Measurements from ENCODE around the gene SCAI. TPM values are rescaled to one million over a fixed set of nuclear protein-coding genes. Genes with fewer than 3 reads are reported as not detected.
A peak's percentile ranks its signal among the peaks of the same experiment; 100 is the strongest.
"Not testable (repeated sequence)": the region's sequence is repeated elsewhere in the genome, so short reads cannot be mapped to it uniquely, and the experiment has no call there.

SCAI gene
- total RNA-seq, 1 experiment from 2014 or later: 13.0 TPM

- intact Hi-C loops (cut with micrococcal nuclease; ENCODE audit: unreplicated experiment): no loop called here
- Mint-ChIP-seq H3K36me3 (ENCODE audit: insufficient read depth, unreplicated experiment) (peaks cover 66% of the 10 kb centered on the region), H3K4me3 (ENCODE audit: unreplicated experiment) (no peak overlapping the region), H3K27ac (ENCODE audit: unreplicated experiment) (no peak overlapping the region), H3K4me1 (ENCODE audit: low read depth, unreplicated experiment) (no peaks in the 10 kb centered on the region), H3K27me3 (ENCODE audit: insufficient read depth, unreplicated experiment) (no peaks in the 10 kb centered on the region), H3K9me3 (ENCODE audit: unreplicated experiment) (no peaks in the 10 kb centered on the region)
- no peaks in the 10 kb centered on the region for H3K4me1 ChIP-seq
- no peaks in the 10 kb centered on the region for H3K27me3 ChIP-seq (replicated peaks; ENCODE audit: control insufficient read depth, insufficient read depth, low read length)
- no peak overlapping the region for H3K4me3 ChIP-seq (ENCODE audit: low read depth, low read length)
- ChIA-PET POLR2A (no interaction called here), CTCF (no interaction called here)
- no peak for TF ChIP-seq CTCF (IDR thresholded peaks at IDR 0.05; ENCODE audit: insufficient read depth in 1 of 2, low read depth in 1 of 2, low read length in 1 of 2, severe bottlenecking in 1 of 2, unreplicated experiment in 1 of 2)
- no TSS peak for BruUV-seq (replicated peaks)
- DNase-seq: no peak
- H3K36me3 ChIP-seq (ENCODE audit: control insufficient read depth, insufficient read depth, low read length): no peaks in the 10 kb centered on the region
- no peaks in the 10 kb centered on the region for H3K9me3 ChIP-seq
These were observed 26.6 kb upstream of the SCAI start for GRCh38 chr9:125169895-125170294.

- H3K4me3 Mint-ChIP-seq (ENCODE audit: unreplicated experiment): no peak overlapping the region
These were observed 23.4 kb upstream of the SCAI start for GRCh38 chr9:125166762-125167161.

GRCh38 chr9:125162891-125163290, 19.6 kb upstream of the SCAI start:
- H3K27me3 ChIP-seq (replicated peaks; ENCODE audit: control insufficient read depth, insufficient read depth, low read length); H3K4me3 ChIP-seq (ENCODE audit: low read depth, low read length); intact Hi-C loops (cut with micrococcal nuclease; ENCODE audit: unreplicated experiment); H3K36me3 ChIP-seq (ENCODE audit: control insufficient read depth, insufficient read depth, low read length); H3K27ac Mint-ChIP-seq (ENCODE audit: unreplicated experiment); H3K27me3 Mint-ChIP-seq (ENCODE audit: insufficient read depth, unreplicated experiment); POLR2A ChIA-PET; DNase-seq; H3K9me3 Mint-ChIP-seq (ENCODE audit: unreplicated experiment); CTCF ChIA-PET; H3K9me3 ChIP-seq; H3K4me3 Mint-ChIP-seq (ENCODE audit: unreplicated experiment); H3K4me1 ChIP-seq; BruUV-seq (replicated peaks): not testable (repeated sequence)
- H3K4me1 Mint-ChIP-seq (ENCODE audit: low read depth, unreplicated experiment): peaks cover 12% of the 10 kb centered on the region
- peaks cover 18% of the 10 kb centered on the region for H3K36me3 Mint-ChIP-seq (ENCODE audit: insufficient read depth, unreplicated experiment)

More at GRCh38 chr9:125166762-125167161, 23.4 kb upstream of the SCAI start:
- TF ChIP-seq CTCF (IDR thresholded peaks at IDR 0.05; ENCODE audit: insufficient read depth in 1 of 2, low read depth in 1 of 2, low read length in 1 of 2, severe bottlenecking in 1 of 2, unreplicated experiment in 1 of 2): no peak
- ChIA-PET POLR2A (no interaction called here), CTCF (no interaction called here)
- DNase-seq: no peak
- Mint-ChIP-seq H3K4me1 (ENCODE audit: low read depth, unreplicated experiment) (no peaks in the 10 kb centered on the region), H3K27ac (ENCODE audit: unreplicated experiment) (no peak overlapping the region), H3K9me3 (ENCODE audit: unreplicated experiment) (no peaks in the 10 kb centered on the region), H3K36me3 (ENCODE audit: insufficient read depth, unreplicated experiment) (peaks cover 49% of the 10 kb centered on the region), H3K27me3 (ENCODE audit: insufficient read depth, unreplicated experiment) (no peaks in the 10 kb centered on the region)
- no TSS peak for BruUV-seq (replicated peaks)
- H3K36me3 ChIP-seq (ENCODE audit: control insufficient read depth, insufficient read depth, low read length): no peaks in the 10 kb centered on the region
- no peaks in the 10 kb centered on the region for H3K4me1 ChIP-seq
- H3K4me3 ChIP-seq (ENCODE audit: low read depth, low read length): no peak overlapping the region
- intact Hi-C loops (cut with micrococcal nuclease; ENCODE audit: unreplicated experiment): no loop called here
- no peaks in the 10 kb centered on the region for H3K27me3 ChIP-seq (replicated peaks; ENCODE audit: control insufficient read depth, insufficient read depth, low read length)
- no peaks in the 10 kb centered on the region for H3K9me3 ChIP-seq

- DNase-seq: peak in 1 of 2 experiments; percentile 11
- intact Hi-C loops (cut with micrococcal nuclease; ENCODE audit: unreplicated experiment): no loop called here
- no peaks in the 10 kb centered on the region for H3K36me3 ChIP-seq (ENCODE audit: control insufficient read depth, insufficient read depth, low read length)
- no peak for TF ChIP-seq CTCF (IDR thresholded peaks at IDR 0.05; ENCODE audit: insufficient read depth in 1 of 2, low read depth in 1 of 2, low read length in 1 of 2, severe bottlenecking in 1 of 2, unreplicated experiment in 1 of 2)
- H3K36me3 Mint-ChIP-seq (ENCODE audit: insufficient read depth, unreplicated experiment): peaks cover 26% of the 10 kb centered on the region
- CTCF ChIA-PET: no interaction called here
- peaks cover 12% of the 10 kb centered on the region for H3K4me1 Mint-ChIP-seq (ENCODE audit: low read depth, unreplicated experiment)
- no peak overlapping the region for H3K4me3 ChIP-seq (ENCODE audit: low read depth, low read length)
- H3K27me3 ChIP-seq (replicated peaks; ENCODE audit: control insufficient read depth, insufficient read depth, low read length): no peaks in the 10 kb centered on the region
- no peaks in the 10 kb centered on the region for H3K9me3 Mint-ChIP-seq (ENCODE audit: unreplicated experiment)
- POLR2A ChIA-PET: no interaction called here
- H3K4me3 Mint-ChIP-seq (ENCODE audit: unreplicated experiment): no peak overlapping the region
- H3K9me3 ChIP-seq: no peaks in the 10 kb centered on the region
- no peaks in the 10 kb centered on the region for H3K27me3 Mint-ChIP-seq (ENCODE audit: insufficient read depth, unreplicated experiment)
- no peaks in the 10 kb centered on the region for H3K4me1 ChIP-seq
- no TSS peak for BruUV-seq (replicated peaks)
- H3K27ac Mint-ChIP-seq (ENCODE audit: unreplicated experiment): no peak overlapping the region
These were observed 18.1 kb upstream of the SCAI start for GRCh38 chr9:125161284-125161918.

Measured in Caco-2 (cell line).